ENCODE measurements around the gene ABI3BP. TPM values are rescaled to one million over a fixed set of nuclear protein-coding genes. Genes with fewer than 3 reads are reported as not detected.

Gene ABI3BP, protein sequence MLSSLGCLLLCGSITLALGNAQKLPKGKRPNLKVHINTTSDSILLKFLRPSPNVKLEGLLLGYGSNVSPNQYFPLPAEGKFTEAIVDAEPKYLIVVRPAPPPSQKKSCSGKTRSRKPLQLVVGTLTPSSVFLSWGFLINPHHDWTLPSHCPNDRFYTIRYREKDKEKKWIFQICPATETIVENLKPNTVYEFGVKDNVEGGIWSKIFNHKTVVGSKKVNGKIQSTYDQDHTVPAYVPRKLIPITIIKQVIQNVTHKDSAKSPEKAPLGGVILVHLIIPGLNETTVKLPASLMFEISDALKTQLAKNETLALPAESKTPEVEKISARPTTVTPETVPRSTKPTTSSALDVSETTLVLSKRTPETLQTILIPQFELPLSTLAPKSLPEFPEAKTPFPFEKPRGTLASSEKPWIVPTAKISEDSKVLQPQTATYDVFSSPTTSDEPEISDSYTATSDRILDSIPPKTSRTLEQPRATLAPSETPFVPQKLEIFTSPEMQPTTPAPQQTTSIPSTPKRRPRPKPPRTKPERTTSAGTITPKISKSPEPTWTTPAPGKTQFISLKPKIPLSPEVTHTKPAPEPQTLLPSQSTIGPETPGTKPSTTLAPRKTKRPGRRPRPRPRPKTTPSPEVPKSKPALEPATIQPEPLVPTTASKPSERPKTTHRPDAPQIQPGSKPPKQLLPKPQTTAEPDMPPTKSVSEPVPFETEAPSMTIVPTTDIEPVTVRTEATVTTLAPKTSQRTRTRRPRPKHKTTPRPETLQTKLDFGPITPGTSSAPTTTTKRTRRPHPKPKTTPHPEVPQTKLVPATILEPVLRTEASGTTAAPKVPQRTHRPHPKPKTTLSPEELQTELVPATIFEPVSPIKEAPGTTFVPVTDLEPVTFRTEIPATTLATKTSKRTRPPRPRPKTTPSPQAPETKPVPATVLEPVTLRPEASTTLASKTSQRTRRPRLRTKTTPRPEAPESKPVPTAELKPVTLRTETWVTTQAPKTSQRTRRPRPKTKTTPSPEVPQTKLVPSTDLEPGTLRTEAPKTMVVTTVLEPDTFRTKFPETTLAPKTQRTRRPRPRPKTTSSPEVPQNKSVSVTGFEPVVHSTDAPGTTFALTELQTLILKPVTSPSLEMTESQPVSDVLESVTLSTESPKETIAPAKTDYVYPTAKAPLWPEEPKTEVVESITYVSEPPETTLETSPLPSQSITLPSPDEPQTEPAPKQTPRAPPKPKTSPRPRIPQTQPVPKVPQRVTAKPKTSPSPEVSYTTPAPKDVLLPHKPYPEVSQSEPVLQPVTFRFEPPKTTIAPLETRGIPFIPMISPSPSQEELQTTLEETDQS (N-terminal part only)
- total RNA-seq = 189 TPM
- polyA plus RNA-seq (ENCODE audit: insufficient read depth in 1 of 8, insufficient read length in 8 of 8, low replicate concordance in 1 of 8) = 100 to 1,000 TPM; 176 to 605 (median 320) TPM
- long read RNA-seq, donor 1, partial matches to known transcripts = 0 of 1 reads
- long read RNA-seq, donor 1, other reads (novel, unspliced or antisense) = 0 of 1 reads
- long read RNA-seq, donor 2 = 0 reads
- long read RNA-seq, donor 3, transcript ABI3BP-208 (11 exons, 3,544 nt) = major isoform, 6 of 14 reads
- long read RNA-seq, donor 3, partial matches to known transcripts = 7 of 14 reads
- long read RNA-seq, donor 3, other reads (novel, unspliced or antisense) = 0 of 14 reads
- long read RNA-seq, donor 4 = 0 reads
- long read RNA-seq, donor 5, transcript ABI3BP-208 (11 exons, 3,544 nt) = major isoform, 7 of 92 reads
- long read RNA-seq, donor 5, partial matches to known transcripts = 84 of 92 reads
- long read RNA-seq, donor 5, other reads (novel, unspliced or antisense) = 0 of 92 reads
- long read RNA-seq, donor 6, partial matches to known transcripts = 10 of 13 reads
- long read RNA-seq, donor 6, other reads (novel, unspliced or antisense) = 0 of 13 reads
- long read RNA-seq, donor 7, partial matches to known transcripts = 13 of 15 reads
- long read RNA-seq, donor 7, other reads (novel, unspliced or antisense) = 0 of 15 reads
- long read RNA-seq, donor 8, partial matches to known transcripts = 28 of 30 reads
- long read RNA-seq, donor 8, other reads (novel, unspliced or antisense) = 0 of 30 reads
- long read RNA-seq, donor 9, partial matches to known transcripts = 11 of 14 reads
- long read RNA-seq, donor 9, other reads (novel, unspliced or antisense) = 0 of 14 reads
- long read RNA-seq, donor 10, transcript ABI3BP-208 (11 exons, 3,544 nt) = major isoform, 5 of 54 reads
- long read RNA-seq, donor 10, partial matches to known transcripts = 48 of 54 reads
- long read RNA-seq, donor 10, other reads (novel, unspliced or antisense) = 0 of 54 reads
- long read RNA-seq, donor 11, partial matches to known transcripts = 53 of 57 reads
- long read RNA-seq, donor 11, other reads (novel, unspliced or antisense) = 0 of 57 reads

DNA sequence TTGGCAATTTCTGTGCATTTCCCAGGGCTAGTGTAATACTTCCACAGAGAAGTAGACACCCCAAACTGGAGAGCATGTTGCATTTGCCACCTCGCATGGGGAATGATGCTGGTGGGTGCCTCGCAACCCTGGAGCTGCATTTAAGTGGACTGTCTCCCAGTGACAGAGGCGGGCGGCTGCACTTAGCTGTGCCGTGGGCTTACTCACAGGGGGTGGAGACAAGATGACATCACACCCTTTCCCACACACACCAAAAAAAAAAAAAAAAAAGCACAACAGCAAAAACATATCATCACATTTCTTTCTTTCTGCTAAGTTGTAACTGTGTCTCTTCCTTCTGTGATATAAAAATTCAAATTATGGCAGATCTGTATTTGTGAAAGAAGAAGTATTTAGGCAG, at the start of gene ABI3BP:
Gene ABI3BP, minus strand, starts transcription at position 113 of the 400 bp plus-strand sequence. Its CDS starts 37 bp downstream, at position 76.
- H3K4me3 ChIP-seq (ENCODE audit: low read length) = peak within 1 kb of the TSS; percentile 55
- peak within 1 kb of the TSS; percentile 95 for H3K27ac ChIP-seq (ENCODE audit: low read length)
- H3K27me3 ChIP-seq (ENCODE audit: control insufficient read depth, insufficient read depth, low read length) = no peaks in the 10 kb centered on the region
- no peaks in the 10 kb centered on the region for H3K9me3 ChIP-seq (replicated peaks; ENCODE audit: control insufficient read depth, low read depth, low read length)
- no peaks in the 10 kb centered on the region for H3K4me1 ChIP-seq (ENCODE audit: control insufficient read depth, insufficient read depth, low read length)
- no CpG with 5 or more reads among the region's 5 CpGs for WGBS (ENCODE audit: insufficient coverage)
- no peaks in the 10 kb centered on the region for H3K36me3 ChIP-seq (ENCODE audit: control insufficient read depth, insufficient read depth, low read length)
- peak; percentile 97 for DNase-seq

GRCh38 chr3:101039285-101039684, 46.1 kb upstream of the ABI3BP start:
- no peak overlapping the region for H3K27ac ChIP-seq (ENCODE audit: low read length)
- peak; percentile 46 for DNase-seq
- peaks cover 2% of the 10 kb centered on the region for H3K4me1 ChIP-seq (ENCODE audit: control insufficient read depth, insufficient read depth, low read length)
- H3K4me3 ChIP-seq (ENCODE audit: low read length) = no peak overlapping the region
- no peaks in the 10 kb centered on the region for H3K27me3 ChIP-seq (ENCODE audit: control insufficient read depth, insufficient read depth, low read length)
- H3K36me3 ChIP-seq (ENCODE audit: control insufficient read depth, insufficient read depth, low read length) = no peaks in the 10 kb centered on the region
- WGBS (ENCODE audit: insufficient coverage) = no CpG with 5 or more reads among the region's 2 CpGs
- H3K9me3 ChIP-seq (replicated peaks; ENCODE audit: control insufficient read depth, low read depth, low read length) = peaks cover 3% of the 10 kb centered on the region

GRCh38 chr3:101038880-101039279, 45.7 kb upstream of the ABI3BP start:
- Histone ChIP-seq H3K27ac (ENCODE audit: low read length) (peak overlapping the region; percentile 1), H3K9me3 (replicated peaks; ENCODE audit: control insufficient read depth, low read depth, low read length) (peaks cover 3% of the 10 kb centered on the region)

GRCh38 chr3:101038393-101038792, 45.2 kb upstream of the ABI3BP start:
- no peak overlapping the region for H3K27ac ChIP-seq (ENCODE audit: low read length)
- H3K36me3 ChIP-seq (ENCODE audit: control insufficient read depth, insufficient read depth, low read length) = no peaks in the 10 kb centered on the region
- H3K27me3 ChIP-seq (ENCODE audit: control insufficient read depth, insufficient read depth, low read length) = no peaks in the 10 kb centered on the region
- peaks cover 2% of the 10 kb centered on the region for H3K4me1 ChIP-seq (ENCODE audit: control insufficient read depth, insufficient read depth, low read length)
- peaks cover 3% of the 10 kb centered on the region for H3K9me3 ChIP-seq (replicated peaks; ENCODE audit: control insufficient read depth, low read depth, low read length)
- no peak for DNase-seq
- no CpG with 5 or more reads among the region's 1 CpG for WGBS (ENCODE audit: insufficient coverage)
- no peak overlapping the region for H3K4me3 ChIP-seq (ENCODE audit: low read length)

More at GRCh38 chr3:101038880-101039279, 45.7 kb upstream of the ABI3BP start:
- Histone ChIP-seq H3K36me3 (ENCODE audit: control insufficient read depth, insufficient read depth, low read length) (no peaks in the 10 kb centered on the region), H3K27me3 (ENCODE audit: control insufficient read depth, insufficient read depth, low read length) (no peaks in the 10 kb centered on the region), H3K4me1 (ENCODE audit: control insufficient read depth, insufficient read depth, low read length) (peaks cover 2% of the 10 kb centered on the region), H3K4me3 (ENCODE audit: low read length) (no peak overlapping the region)
- WGBS (ENCODE audit: insufficient coverage) = 17% methylated on average over 1 of the region's 1 CpG
- no peak for DNase-seq

DNA sequence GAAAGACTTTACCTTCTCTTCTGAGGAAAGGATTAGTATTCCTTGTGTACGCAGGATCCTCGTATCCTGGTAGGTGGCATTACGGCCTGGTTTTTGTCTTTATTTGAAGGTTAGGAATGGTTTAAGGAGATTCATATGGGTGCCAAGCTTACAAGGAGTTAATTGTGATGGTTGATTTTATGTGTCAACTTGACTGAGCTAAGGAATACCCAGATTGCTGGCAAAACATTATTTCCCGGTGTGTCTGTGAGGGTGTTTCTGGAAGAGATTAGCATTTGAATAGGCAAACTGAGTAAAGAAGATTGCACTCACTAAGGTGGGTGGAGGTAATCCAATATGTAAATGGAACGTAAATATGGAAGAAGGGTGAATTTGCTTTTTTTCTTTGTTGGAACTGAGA, 44.4 kb upstream of the ABI3BP start:
- H3K9me3 ChIP-seq (replicated peaks; ENCODE audit: control insufficient read depth, low read depth, low read length) = peaks cover 3% of the 10 kb centered on the region
- no peak for DNase-seq
- 95% methylated on average over 3 of the region's 5 CpGs for whole genome bisulfite sequencing (ENCODE audit: insufficient coverage)
- peaks cover 2% of the 10 kb centered on the region for H3K4me1 ChIP-seq (ENCODE audit: control insufficient read depth, insufficient read depth, low read length)
- no peak overlapping the region for H3K27ac ChIP-seq (ENCODE audit: low read length)
- H3K4me3 ChIP-seq (ENCODE audit: low read length) = no peak overlapping the region
- H3K27me3 ChIP-seq (ENCODE audit: control insufficient read depth, insufficient read depth, low read length) = no peaks in the 10 kb centered on the region
- no peaks in the 10 kb centered on the region for H3K36me3 ChIP-seq (ENCODE audit: control insufficient read depth, insufficient read depth, low read length)

DNA sequence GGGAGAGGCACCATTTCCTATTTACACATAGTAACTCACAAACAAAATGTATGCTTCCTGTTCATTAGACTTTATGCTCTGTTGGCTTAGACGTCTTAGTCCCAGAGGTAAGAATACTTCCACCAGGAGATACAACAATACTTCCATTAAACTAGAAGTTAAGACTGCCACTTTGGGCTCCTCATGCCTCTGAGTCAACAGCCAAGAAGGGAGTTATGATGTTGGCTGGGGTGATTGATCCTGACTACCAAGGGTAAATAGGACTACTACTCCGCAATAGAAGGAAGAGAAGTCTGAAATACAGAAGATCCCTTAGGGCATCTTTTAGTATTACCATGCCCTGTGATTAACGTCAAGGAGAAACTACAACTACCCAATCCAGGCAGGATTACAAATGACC, 43.5 kb upstream of the ABI3BP start:
- DNase-seq = no peak
- Histone ChIP-seq H3K4me3 (ENCODE audit: low read length) (no peak overlapping the region), H3K4me1 (ENCODE audit: control insufficient read depth, insufficient read depth, low read length) (peaks cover 2% of the 10 kb centered on the region), H3K9me3 (replicated peaks; ENCODE audit: control insufficient read depth, low read depth, low read length) (peaks cover 6% of the 10 kb centered on the region), H3K36me3 (ENCODE audit: control insufficient read depth, insufficient read depth, low read length) (no peaks in the 10 kb centered on the region), H3K27me3 (ENCODE audit: control insufficient read depth, insufficient read depth, low read length) (no peaks in the 10 kb centered on the region), H3K27ac (ENCODE audit: low read length) (no peak overlapping the region)
- WGBS (ENCODE audit: insufficient coverage) = 100% methylated on average over 1 of the region's 3 CpGs

GRCh38 chr3:101036213-101036618, 43.0 kb upstream of the ABI3BP start:
- Histone ChIP-seq H3K36me3 (ENCODE audit: control insufficient read depth, insufficient read depth, low read length) (no peaks in the 10 kb centered on the region), H3K27me3 (ENCODE audit: control insufficient read depth, insufficient read depth, low read length) (no peaks in the 10 kb centered on the region), H3K4me1 (ENCODE audit: control insufficient read depth, insufficient read depth, low read length) (peaks cover 2% of the 10 kb centered on the region), H3K27ac (ENCODE audit: low read length) (no peak overlapping the region), H3K4me3 (ENCODE audit: low read length) (no peak overlapping the region), H3K9me3 (replicated peaks; ENCODE audit: control insufficient read depth, low read depth, low read length) (peaks cover 6% of the 10 kb centered on the region)
- DNase-seq = peak; percentile 44
- WGBS (ENCODE audit: insufficient coverage) = no CpG with 5 or more reads among the region's 1 CpG

DNA sequence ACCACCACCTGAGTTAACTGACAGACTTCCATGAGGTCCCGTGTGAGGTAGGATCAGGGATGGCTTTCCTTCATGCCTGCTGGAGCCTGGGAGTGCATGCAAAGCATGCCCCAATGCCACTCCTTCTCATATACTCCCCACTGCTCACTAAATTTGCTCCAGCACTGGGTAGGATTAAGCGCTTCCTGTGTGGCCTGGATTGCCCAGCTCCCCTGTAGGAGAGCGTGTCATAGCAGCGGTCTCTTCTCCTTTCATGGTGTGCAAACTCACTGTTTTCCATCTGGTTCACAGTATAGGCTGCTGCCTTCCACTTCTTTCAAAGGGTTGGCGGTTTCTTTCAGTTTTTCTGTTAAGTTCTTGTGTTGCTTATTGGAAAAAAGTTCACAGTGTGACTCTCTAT, 34.1 kb upstream of the ABI3BP start:
- Histone ChIP-seq H3K36me3 (ENCODE audit: control insufficient read depth, insufficient read depth, low read length) (no peaks in the 10 kb centered on the region), H3K4me1 (ENCODE audit: control insufficient read depth, insufficient read depth, low read length) (peaks cover 6% of the 10 kb centered on the region), H3K9me3 (replicated peaks; ENCODE audit: control insufficient read depth, low read depth, low read length) (peaks cover 5% of the 10 kb centered on the region), H3K27ac (ENCODE audit: low read length) (no peak overlapping the region), H3K4me3 (ENCODE audit: low read length) (no peak overlapping the region), H3K27me3 (ENCODE audit: control insufficient read depth, insufficient read depth, low read length) (no peaks in the 10 kb centered on the region)
- DNase-seq = no peak
- 78% methylated on average over 3 of the region's 5 CpGs for WGBS (ENCODE audit: insufficient coverage)
